Globus pallidus (tissue), 1 donor: ENCODE results near the gene PXDC1.
"Not testable (repeated sequence)": the region's sequence is repeated elsewhere in the genome, so short reads cannot be mapped to it uniquely, and the experiment has no call there.

Experiments used
- DNase-seq: peaks from one replicate; pipeline ENCODE4 v3.0.0-alpha.2; 2015; ENCODE audit warnings: low spot score

PXDC1 gene

GRCh38 chr6:3731700-3732099, 19.8 kb downstream of the PXDC1 start:
- DNase-seq, result no peak

GRCh38 chr6:3729603-3730344, 21.7 kb downstream of the PXDC1 start:
- DNase-seq, result no peak

- no peak for DNase-seq
Observed at GRCh38 chr6:3727593-3728108, 23.9 kb downstream of the PXDC1 start.

- no peak for DNase-seq
Observed at GRCh38 chr6:3727036-3727435, 24.5 kb downstream of the PXDC1 start.

GRCh38 chr6:3726421-3726820, 25.1 kb downstream of the PXDC1 start:
- no peak for DNase-seq

GRCh38 chr6:3725145-3726047, 26.1 kb downstream of the PXDC1 start:
- DNase-seq, result no peak

GRCh38 chr6:3724451-3725144, 26.9 kb downstream of the PXDC1 start:
- no peak for DNase-seq

- no peak for DNase-seq
Observed at GRCh38 chr6:3723966-3724365, 27.5 kb downstream of the PXDC1 start.

GRCh38 chr6:3723251-3723650, 28.3 kb downstream of the PXDC1 start:
- DNase-seq, result no peak

- DNase-seq, result no peak
Observed at GRCh38 chr6:3722785-3723184, 28.7 kb downstream of the PXDC1 start.

GRCh38 chr6:3721810-3722621, 29.5 kb downstream of the PXDC1 start:
- no peak for DNase-seq

- not testable (repeated sequence) for DNase-seq
Observed at GRCh38 chr6:3720770-3721169, 30.7 kb downstream of the PXDC1 start.

GRCh38 chr6:3719462-3720308, 31.8 kb downstream of the PXDC1 start:
- DNase-seq, result no peak

GRCh38 chr6:3718407-3718806, 33.1 kb downstream of the PXDC1 start:
- DNase-seq, result no peak

GRCh38 chr6:3715285-3715684, 36.2 kb downstream of the PXDC1 start:
- DNase-seq, result no peak

GRCh38 chr6:3714768-3715167, 36.7 kb downstream of the PXDC1 start:
- DNase-seq, result no peak

GRCh38 chr6:3714111-3714510, 37.4 kb downstream of the PXDC1 start:
- DNase-seq, result no peak

GRCh38 chr6:3712827-3713665, 38.5 kb downstream of the PXDC1 start:
- DNase-seq, result no peak

GRCh38 chr6:3711776-3712175, 39.7 kb downstream of the PXDC1 start:
- no peak for DNase-seq

GRCh38 chr6:3710403-3710802, 41.1 kb downstream of the PXDC1 start:
- no peak for DNase-seq
